Epithelial cell of proximal tubule (primary cell): ENCODE results near the gene USP13. TPM values are rescaled to one million over a fixed set of nuclear protein-coding genes. Genes with fewer than 3 reads are reported as not detected.
A peak's percentile ranks its signal among the peaks of the same experiment; 100 is the strongest.

Experiments used
- DNase-seq: peaks from one replicate; pipeline ENCODE4 v3.0.0-alpha.2; 2011; ENCODE audit warnings: low read depth
- H3K4me3 ChIP-seq: 2 replicates; pipeline ENCODE4 v1.5.1; 2011; ENCODE audit warnings: low read depth, mild to moderate bottlenecking, low read length
- CTCF ChIP-seq: conservative IDR thresholded peaks from 2 replicates; pipeline ENCODE4 v1.5.1; 2012; ENCODE audit warnings: low read depth, mild to moderate bottlenecking, low read length
- total RNA-seq: library from RNA; depleted of rRNA; stranded (reverse); fragments of >200 nt; gene quantifications from 2 replicates; pipeline ENCODE4 v1.2.3, GENCODE V29; 2015

Gene USP13
- total RNA-seq, 1 donor from 2014 or later: 10.3 TPM

- TF ChIP-seq CTCF: no peak
- no peak overlapping the region for H3K4me3 ChIP-seq
- DNase-seq: no peak
Measured at GRCh38 chr3:179739816-179740594, 87.2 kb downstream of the USP13 start.

- TF ChIP-seq CTCF: no peak
- DNase-seq: no peak
- H3K4me3 ChIP-seq: no peak overlapping the region
Measured at GRCh38 chr3:179743913-179744312, 91.1 kb downstream of the USP13 start.

GRCh38 chr3:179744667-179745066 lies 91.8 kb downstream of the USP13 start:
- no peak for TF ChIP-seq CTCF
- DNase-seq: no peak
- no peak overlapping the region for H3K4me3 ChIP-seq

GRCh38 chr3:179745079-179745478 lies 92.2 kb downstream of the USP13 start:
- no peak for DNase-seq
- TF ChIP-seq CTCF: no peak

GRCh38 chr3:179745716-179746115 lies 92.9 kb downstream of the USP13 start:
- no peak for DNase-seq
- no peak for TF ChIP-seq CTCF
- H3K4me3 ChIP-seq: no peak overlapping the region

More at GRCh38 chr3:179745079-179745478, 92.2 kb downstream of the USP13 start:
- H3K4me3 ChIP-seq: no peak overlapping the region

- TF ChIP-seq CTCF: peak; percentile 77
- H3K4me3 ChIP-seq: no peak overlapping the region
- DNase-seq: no peak
Measured at GRCh38 chr3:179750720-179751328, 98.0 kb downstream of the USP13 start.
